Renal cortex interstitium (tissue), 11 donors: ENCODE measurements around the gene DAGLB. TPM values are rescaled to one million over a fixed set of nuclear protein-coding genes. Genes with fewer than 3 reads are reported as not detected.

Experiments used
- DNase-seq, 11 donors: peaks; one replicate each; pipeline ENCODE4 v3.0.0-alpha.2; 2013; ENCODE audit warnings: low read depth in 9 of 11, low spot score in 4 of 11; ENCODE audit errors: extremely low read depth in 1 of 11
- polyA plus RNA-seq, 3 donors: library from polyadenylated mRNA; unstranded; fragments of 120-200 nt; gene quantifications; one replicate each; pipeline ENCODE4 v1.2.1, GENCODE V29; 2013; ENCODE audit not compliant: insufficient read length in 3 of 3

DAGLB gene
- polyA plus RNA-seq, 3 donors, result 14.7 to 17.4 (median 17.3) TPM

DNA sequence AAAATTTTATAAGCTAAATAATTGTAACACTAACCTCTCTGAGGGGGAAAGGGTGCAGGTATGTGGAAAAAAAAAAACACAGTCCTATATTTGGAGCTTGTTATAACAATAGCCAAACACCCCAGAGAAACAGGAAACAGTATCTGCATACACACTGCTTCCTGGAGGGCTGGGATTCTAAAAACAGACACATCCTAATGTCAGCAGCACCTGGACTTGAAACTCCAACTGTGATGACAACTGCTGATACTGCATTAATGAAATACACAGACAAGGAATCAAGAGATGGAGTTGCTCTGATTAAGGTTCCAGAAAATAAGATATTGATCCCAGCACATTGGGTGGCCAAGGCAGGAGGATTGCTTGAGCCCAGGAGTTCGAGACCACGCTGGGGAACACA lies 9.3 kb downstream of the DAGLB start:
- DNase-seq, result no peak

DNA sequence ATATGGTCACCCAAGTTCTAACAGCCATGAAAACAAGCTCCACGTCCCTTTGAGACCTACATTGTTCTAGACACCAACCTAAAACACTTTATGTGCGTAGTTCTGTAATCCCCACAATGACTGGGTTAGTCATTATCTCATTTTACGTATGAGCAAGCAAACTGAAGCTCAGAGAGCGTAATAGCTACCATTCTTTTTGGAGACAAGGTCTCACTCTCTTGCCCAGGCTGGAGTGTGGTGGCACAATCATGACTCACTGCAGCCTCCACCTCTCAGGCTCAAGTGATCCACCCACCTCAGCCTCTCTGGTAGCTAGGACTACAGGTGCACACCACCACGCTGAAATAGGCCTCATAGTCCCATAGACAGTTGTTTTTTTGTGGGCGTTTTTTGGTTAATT lies 10.5 kb downstream of the DAGLB start:
- DNase-seq, result no peak

DNA sequence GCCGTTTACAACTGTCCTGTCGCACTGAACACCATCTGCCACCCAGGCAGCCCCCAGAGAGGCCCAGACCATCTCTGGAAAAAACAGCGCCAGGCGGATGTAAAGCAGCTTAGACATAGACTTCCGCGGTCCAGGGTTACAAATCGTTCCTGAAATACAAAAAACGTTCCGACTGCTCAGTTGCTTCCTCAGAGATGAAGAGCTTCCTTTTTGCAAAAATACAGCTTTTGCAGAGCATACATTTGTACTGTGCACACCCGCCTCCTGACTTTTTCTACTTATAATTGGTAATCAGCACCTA lies 11.4 kb downstream of the DAGLB start:
- DNase-seq, result no peak

- DNase-seq, result peak in 9 of 11 donors; percentile 47 to 70 (median 62)
Measured at GRCh38 chr7:6435486-6436384, 12.0 kb downstream of the DAGLB start.

- DNase-seq, result no peak
Measured at GRCh38 chr7:6433784-6434615, 13.8 kb downstream of the DAGLB start.

- DNase-seq, result no peak
Measured at GRCh38 chr7:6432781-6433180, 15.0 kb downstream of the DAGLB start.

DNA sequence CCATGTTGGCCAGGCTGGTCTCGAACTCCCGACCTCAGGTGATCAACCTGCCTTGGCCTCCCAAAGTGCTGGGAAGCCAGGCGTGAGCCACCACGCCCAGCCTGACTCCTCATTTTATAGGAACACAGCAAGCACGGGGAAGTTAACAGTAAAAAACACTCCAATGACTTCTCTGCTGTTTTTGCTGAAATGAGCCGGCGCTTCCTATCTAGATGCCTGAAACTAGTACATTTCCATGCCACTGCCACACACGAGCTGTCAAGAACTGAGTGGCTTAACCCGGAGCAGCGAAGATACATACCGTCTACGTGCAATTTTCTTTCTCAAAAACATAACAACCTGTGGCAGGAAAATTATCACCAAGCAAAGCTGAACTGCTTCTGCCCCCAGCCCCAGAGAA lies 16.8 kb downstream of the DAGLB start:
- DNase-seq, result no peak

DNA sequence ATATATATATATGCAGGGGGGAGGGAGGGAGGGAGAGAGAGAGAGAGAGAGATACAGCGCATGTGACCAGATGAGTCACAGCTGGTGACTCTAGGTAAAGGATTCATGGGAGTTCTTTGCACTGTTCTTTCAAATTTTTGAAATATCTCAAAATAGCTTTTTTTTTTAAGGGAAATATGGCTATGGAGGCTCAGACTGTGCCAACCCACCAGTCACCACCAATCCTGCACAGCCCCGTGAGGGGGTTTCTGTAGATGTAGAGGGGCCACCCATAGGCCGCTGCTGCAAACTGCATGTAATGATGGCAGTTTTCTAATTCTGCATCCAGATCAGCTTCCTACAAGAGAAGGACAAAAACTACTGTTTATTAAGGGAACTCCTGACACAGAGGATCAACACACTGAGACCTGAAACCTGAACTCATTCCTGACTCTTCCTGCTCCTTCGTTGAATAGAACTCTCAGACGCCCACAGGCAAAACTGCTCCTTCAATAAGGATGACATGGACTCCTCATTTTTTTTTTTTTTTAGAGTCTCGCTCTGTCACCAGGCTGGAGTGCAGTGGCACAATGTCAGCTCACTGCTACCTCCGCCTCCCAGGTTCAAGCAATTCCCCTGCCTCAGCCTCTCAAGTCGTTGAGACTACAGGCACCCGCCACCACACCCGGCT lies 17.3 kb downstream of the DAGLB start:
- DNase-seq, result no peak

DNA sequence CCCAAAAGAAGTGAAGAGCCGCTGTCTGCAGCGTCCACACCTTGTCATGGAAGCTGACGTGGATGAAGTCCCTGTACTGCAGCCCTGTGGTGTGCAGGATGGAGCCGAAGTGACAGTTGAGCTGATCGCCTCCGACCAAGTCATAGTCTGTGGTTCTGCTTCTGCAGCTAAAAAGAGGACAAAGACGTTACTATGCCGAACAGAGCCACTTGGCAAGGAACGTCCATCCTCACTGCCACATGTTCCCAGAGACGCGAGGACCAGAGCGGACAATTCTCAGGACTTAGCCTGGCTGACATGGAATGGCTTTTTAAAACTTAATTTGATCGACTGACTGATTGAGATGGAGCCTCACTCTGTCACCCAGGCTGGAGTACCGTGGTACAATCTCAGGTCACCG lies 21.8 kb downstream of the DAGLB start:
- no peak for DNase-seq

GRCh38 chr7:6423942-6424701 lies 23.6 kb downstream of the DAGLB start:
- no peak for DNase-seq

- DNase-seq, result no peak
Measured at GRCh38 chr7:6422926-6423632, 24.7 kb downstream of the DAGLB start.

DNA sequence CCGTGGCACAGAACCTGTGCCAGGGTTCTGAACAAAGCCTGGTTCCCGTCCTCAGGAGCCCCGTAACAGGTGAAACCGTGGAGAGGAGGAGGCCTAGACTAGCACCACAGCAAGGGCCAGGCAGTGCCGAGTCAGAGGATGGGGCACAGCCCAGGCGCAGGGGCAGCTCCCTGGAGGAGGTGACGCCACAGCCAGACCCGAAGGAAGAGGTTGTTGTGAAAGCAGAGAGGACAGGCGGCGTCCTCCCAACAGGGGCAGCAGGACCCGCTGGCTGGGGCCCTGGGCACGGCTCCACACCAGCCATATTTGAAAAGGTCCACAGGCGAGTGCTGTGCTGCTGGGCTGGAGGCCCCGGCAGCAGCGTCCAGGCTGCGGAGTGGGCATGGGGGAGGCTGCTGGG lies 25.7 kb downstream of the DAGLB start:
- DNase-seq, result no peak

DNA sequence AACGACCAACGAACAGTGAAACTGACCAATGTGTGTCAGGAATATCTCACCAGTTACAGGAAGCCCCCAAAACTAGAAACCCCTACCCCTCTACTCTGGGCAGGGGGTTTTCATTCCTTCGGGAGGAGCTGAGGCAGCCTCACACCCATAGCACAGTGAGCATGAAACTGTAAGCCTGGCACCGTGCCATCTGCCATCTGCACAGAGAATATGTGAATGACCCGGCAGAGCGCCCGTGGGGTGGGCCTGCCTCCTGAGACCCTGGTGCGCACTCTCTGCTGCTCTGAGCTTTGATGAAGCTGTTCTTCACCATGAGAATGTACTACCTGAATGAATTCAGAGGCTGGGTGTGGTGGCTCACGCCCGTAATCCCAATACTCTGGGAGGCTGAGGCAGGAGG lies 27.1 kb downstream of the DAGLB start:
- DNase-seq, result no peak

DNA sequence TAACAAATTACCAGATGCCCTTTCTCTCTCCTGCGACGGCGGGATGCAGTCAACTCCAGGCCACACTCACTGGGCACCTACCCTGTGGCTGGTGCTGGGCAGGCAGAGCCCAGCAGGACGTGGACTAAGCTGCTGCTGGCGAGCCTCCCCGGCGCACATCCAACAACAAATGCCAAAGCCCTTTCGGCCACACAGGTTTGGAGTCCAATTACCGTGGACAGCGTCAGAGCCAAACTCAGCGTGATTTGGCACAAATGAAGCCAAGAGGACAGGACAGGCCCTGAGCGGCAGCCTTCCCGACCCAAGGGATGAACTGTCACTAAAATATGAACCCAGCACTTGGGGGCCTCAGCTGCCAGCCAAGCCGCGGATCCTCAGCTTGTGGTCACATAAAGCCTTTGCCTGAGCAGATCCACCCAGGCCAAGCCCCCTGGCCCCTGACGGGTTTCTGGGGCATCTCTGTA lies 28.4 kb downstream of the DAGLB start:
- no peak for DNase-seq

DNA sequence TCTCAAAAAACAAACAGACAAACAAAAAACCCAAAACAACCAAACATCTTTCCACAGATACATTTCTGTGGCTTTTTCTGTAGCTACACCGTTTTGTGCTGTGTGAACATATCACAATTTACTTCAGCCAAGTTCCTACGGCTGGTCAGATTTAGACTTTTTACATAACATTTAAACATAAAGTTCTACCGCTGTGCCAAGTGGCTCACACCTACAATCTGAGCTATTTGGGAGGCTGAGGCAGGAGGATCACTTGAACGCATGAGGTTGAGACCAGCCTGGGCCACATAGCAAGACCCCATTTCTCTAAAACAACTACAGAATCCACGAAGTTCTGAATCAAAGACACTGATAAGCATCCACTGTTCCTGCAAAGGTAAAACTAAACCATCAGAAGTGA lies 30.3 kb downstream of the DAGLB start:
- no peak for DNase-seq

GRCh38 chr7:6416516-6417145 lies 31.1 kb downstream of the DAGLB start:
- DNase-seq, result no peak

- DNase-seq, result no peak
Measured at GRCh38 chr7:6413637-6414036, 34.1 kb downstream of the DAGLB start.
